ENCODE measurements around the gene MDM2.
"Not testable (repeated sequence)": the region's sequence is repeated elsewhere in the genome, so short reads cannot be mapped to it uniquely, and the experiment has no call there.

MDM2 gene

GRCh38 chr12:68815928-68816800 lies 8.2 kb downstream of the MDM2 start:
- FAIRE-seq (no peak), DNase-seq (ENCODE audit: insufficient read length, low spot score) (no peak)
- no peak for TF ChIP-seq POLR2A (IDR thresholded peaks at IDR 0.05; ENCODE audit: low read depth, low read length)

- DNase-seq (ENCODE audit: insufficient read length, low spot score); FAIRE-seq: not testable (repeated sequence)
Measured at GRCh38 chr12:68819481-68819880, 11.5 kb downstream of the MDM2 start.

- no peak for DNase-seq (ENCODE audit: insufficient read length, low spot score)
- FAIRE-seq = no peak
- TF ChIP-seq POLR2A (IDR thresholded peaks at IDR 0.05; ENCODE audit: low read depth, low read length) = no peak
Measured at GRCh38 chr12:68821357-68822188, 13.6 kb downstream of the MDM2 start.

- TF ChIP-seq POLR2A (IDR thresholded peaks at IDR 0.05; ENCODE audit: low read depth, low read length) = no peak
- DNase-seq (ENCODE audit: insufficient read length, low spot score) (no peak), FAIRE-seq (peak; percentile 79)
Measured at GRCh38 chr12:68823696-68824095, 15.7 kb downstream of the MDM2 start.

GRCh38 chr12:68824131-68824530 lies 16.2 kb downstream of the MDM2 start:
- FAIRE-seq = no peak
- no peak for DNase-seq (ENCODE audit: insufficient read length, low spot score)
- TF ChIP-seq POLR2A (IDR thresholded peaks at IDR 0.05; ENCODE audit: low read depth, low read length) = no peak

GRCh38 chr12:68824597-68825250 lies 16.7 kb downstream of the MDM2 start:
- TF ChIP-seq POLR2A (IDR thresholded peaks at IDR 0.05; ENCODE audit: low read depth, low read length) = no peak

GRCh38 chr12:68825569-68826217 lies 17.7 kb downstream of the MDM2 start:
- no peak for TF ChIP-seq POLR2A (IDR thresholded peaks at IDR 0.05; ENCODE audit: low read depth, low read length)
- DNase-seq (ENCODE audit: insufficient read length, low spot score) (no peak), FAIRE-seq (peak; percentile 33)

More at GRCh38 chr12:68824597-68825250, 16.7 kb downstream of the MDM2 start:
- FAIRE-seq (no peak), DNase-seq (ENCODE audit: insufficient read length, low spot score) (no peak)

- TF ChIP-seq POLR2A (IDR thresholded peaks at IDR 0.05; ENCODE audit: low read depth, low read length) = no peak
- DNase-seq (ENCODE audit: insufficient read length, low spot score) (no peak), FAIRE-seq (no peak)
Measured at GRCh38 chr12:68827895-68828671, 20.1 kb downstream of the MDM2 start.

GRCh38 chr12:68828672-68829068 lies 20.7 kb downstream of the MDM2 start:
- FAIRE-seq (no peak), DNase-seq (ENCODE audit: insufficient read length, low spot score) (no peak)
- TF ChIP-seq POLR2A (IDR thresholded peaks at IDR 0.05; ENCODE audit: low read depth, low read length) = no peak

- no peak for TF ChIP-seq POLR2A (IDR thresholded peaks at IDR 0.05; ENCODE audit: low read depth, low read length)
- DNase-seq (ENCODE audit: insufficient read length, low spot score) (no peak), FAIRE-seq (no peak)
Measured at GRCh38 chr12:68831272-68831671, 23.3 kb downstream of the MDM2 start.

- FAIRE-seq (peak; percentile 48), DNase-seq (ENCODE audit: insufficient read length, low spot score) (no peak)
- no peak for TF ChIP-seq POLR2A (IDR thresholded peaks at IDR 0.05; ENCODE audit: low read depth, low read length)
Measured at GRCh38 chr12:68831751-68832503, 23.9 kb downstream of the MDM2 start.

GRCh38 chr12:68832504-68832867 lies 24.5 kb downstream of the MDM2 start:
- DNase-seq (ENCODE audit: insufficient read length, low spot score) = no peak
- TF ChIP-seq POLR2A (IDR thresholded peaks at IDR 0.05; ENCODE audit: low read depth, low read length) = no peak
- FAIRE-seq = no peak
